Neural cell (in vitro differentiated cells): ENCODE data around the gene LRMDA. TPM values are rescaled to one million over a fixed set of nuclear protein-coding genes. Genes with fewer than 3 reads are reported as not detected.

ENCODE experiments used
- H2AFZ ChIP-seq: fragments of 200-600, 300-800 bp; sonication (generic), shearing (Covaris generic); 2 replicates; pipeline ENCODE4 v1.6.0; 2014; ENCODE audit warnings: low read depth, mild to moderate bottlenecking, antibody characterized with exemption, low read length, moderate library complexity
- H3F3A ChIP-seq: fragments of 200-600 bp; shearing (Covaris generic); 2 replicates; pipeline ENCODE4 v1.6.1; 2016; ENCODE audit warnings: mild to moderate bottlenecking, moderate library complexity, mixed read lengths, antibody characterized with exemption, low read length; ENCODE audit not compliant: insufficient read depth, poor library complexity, severe bottlenecking
- H3K27ac ChIP-seq: fragments of 200-600, 300-800 bp; sonication (generic), shearing (Covaris generic); 2 replicates; pipeline ENCODE4 v1.5.1; 2014; ENCODE audit warnings: mild to moderate bottlenecking, low read length, moderate library complexity
- H3K27me3 ChIP-seq: fragments of 300-800, 200-600 bp; sonication (generic), shearing (Covaris generic); 2 replicates; pipeline ENCODE4 v1.6.0; 2014; ENCODE audit warnings: mild to moderate bottlenecking, low read depth, low read length, moderate library complexity; ENCODE audit not compliant: insufficient read depth
- H3K36me3 ChIP-seq: fragments of 300-800, 200-600 bp; sonication (generic), shearing (Covaris generic); 2 replicates; pipeline ENCODE4 v1.5.1; 2014; ENCODE audit warnings: mild to moderate bottlenecking, antibody characterized with exemption, low read length, moderate library complexity; ENCODE audit not compliant: insufficient read depth
- H3K4me2 ChIP-seq: fragments of 300-800, 200-600 bp; sonication (generic), shearing (Covaris generic); 2 replicates; pipeline ENCODE4 v1.6.0; 2014; ENCODE audit warnings: mild to moderate bottlenecking, low read length
- H3K4me3 ChIP-seq: fragments of 300-800, 200-600 bp; sonication (generic), shearing (Covaris generic); 2 replicates; pipeline ENCODE4 v1.5.1; 2014; ENCODE audit warnings: mild to moderate bottlenecking, low read length, moderate library complexity
- H3K79me2 ChIP-seq: fragments of 200-600 bp; shearing (Covaris generic); replicated peaks from 2 replicates; pipeline ENCODE4 v1.6.0; 2014; ENCODE audit warnings: mild to moderate bottlenecking, low read length, moderate library complexity; ENCODE audit not compliant: insufficient read depth
- H3K9ac ChIP-seq: fragments of 300-800, 200-600 bp; sonication (generic), shearing (Covaris generic); 2 replicates; pipeline ENCODE4 v1.6.1; 2016; ENCODE audit warnings: mild to moderate bottlenecking, low read length, mixed read lengths
- H3K9me2 ChIP-seq: fragments of 200-600 bp; shearing (Covaris generic); 2 replicates; pipeline ENCODE4 v1.6.1; 2016; ENCODE audit warnings: mild to moderate bottlenecking, low read length, mixed read lengths; ENCODE audit not compliant: insufficient read depth
- H3K9me3 ChIP-seq: fragments of 200-600, 300-800 bp; sonication (generic), shearing (Covaris generic); 2 replicates; pipeline ENCODE4 v1.6.1; 2016; ENCODE audit warnings: mild to moderate bottlenecking, mixed run types, low read length, moderate library complexity, mixed read lengths
- H4K20me1 ChIP-seq: fragments of 200-600 bp; shearing (Covaris generic); 2 replicates; pipeline ENCODE4 v1.6.1; 2016; ENCODE audit warnings: mild to moderate bottlenecking, mixed run types; ENCODE audit not compliant: insufficient read depth
- EP300 ChIP-seq: fragments of 450-650 bp; conservative IDR thresholded peaks from 2 replicates; pipeline ENCODE4 v1.6.1; 2014; ENCODE audit warnings: antibody characterized with exemption, mild to moderate bottlenecking, moderate library complexity; ENCODE audit not compliant: poor library complexity, severe bottlenecking
- EZH2 ChIP-seq: fragments of 200-600, 300-800 bp; shearing (Covaris generic), sonication (generic); IDR thresholded peaks from 2 replicates; pipeline ENCODE4 v1.6.1; 2014; ENCODE audit warnings: antibody characterized with exemption, low read length, borderline replicate concordance, mild to moderate bottlenecking; ENCODE audit not compliant: insufficient read depth, poor library complexity, severe bottlenecking
- MXI1 ChIP-seq: fragments of 450-650 bp; conservative IDR thresholded peaks from 2 replicates; pipeline ENCODE4 v1.6.1; 2014; ENCODE audit warnings: antibody characterized with exemption, mild to moderate bottlenecking; ENCODE audit not compliant: poor library complexity, severe bottlenecking
- POLR2AphosphoS5 ChIP-seq: IDR thresholded peaks from 2 replicates; pipeline ENCODE4 v1.6.1; 2012
- RAD21 ChIP-seq: fragments of 450-650 bp; conservative IDR thresholded peaks from 2 replicates; pipeline ENCODE4 v1.6.1; 2014; ENCODE audit warnings: antibody characterized with exemption, mild to moderate bottlenecking, moderate library complexity
- SMC3 ChIP-seq: fragments of 450-650 bp; conservative IDR thresholded peaks from 2 replicates; pipeline ENCODE4 v1.6.1; 2014; ENCODE audit warnings: antibody characterized with exemption, mild to moderate bottlenecking, moderate library complexity; ENCODE audit not compliant: poor library complexity
- TAF1 ChIP-seq: IDR thresholded peaks from 2 replicates; pipeline ENCODE4 v1.6.1; 2012; ENCODE audit warnings: low read depth
- polyA plus RNA-seq: library from polyadenylated mRNA; depleted of rRNA; stranded (reverse); fragments of >200 nt; gene quantifications from 2 replicates; pipeline ENCODE4 v1.2.3, GENCODE V29; 2014
- TF ChIP-seq, protein P1 (sequence below): IDR thresholded peaks from 2 replicates; pipeline ENCODE4 v1.6.1; 2012; ENCODE audit warnings: borderline replicate concordance
- TF ChIP-seq, protein P2 (sequence below): fragments of 450-650 bp; IDR thresholded peaks from 2 replicates; pipeline ENCODE4 v1.5.1; 2014; ENCODE audit warnings: antibody characterized with exemption, mild to moderate bottlenecking, moderate library complexity; ENCODE audit not compliant: poor library complexity, severe bottlenecking

Gene LRMDA
- polyA plus RNA-seq, 1 donor from 2014 or later, result 5.6 TPM

DNA sequence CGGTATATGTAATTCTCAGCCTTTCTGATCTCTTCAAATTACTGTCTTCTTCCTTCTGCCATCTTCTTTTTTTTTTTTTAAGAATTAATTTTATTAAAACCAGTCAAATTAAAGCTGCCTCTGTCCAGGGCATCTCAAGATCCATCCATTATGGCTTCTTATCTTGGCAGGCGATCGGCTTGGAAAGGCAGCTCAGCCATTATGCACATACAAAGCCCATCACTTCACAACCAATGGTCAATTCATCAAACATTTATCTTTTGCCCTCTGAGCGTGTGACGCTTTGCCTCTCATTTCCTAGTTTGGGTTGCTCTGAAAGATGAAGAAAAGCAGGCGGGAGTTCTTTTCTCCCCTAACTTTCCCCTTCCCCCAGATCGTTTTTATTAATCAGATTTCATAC lies 591.6 kb downstream of the LRMDA start:
- no peaks in the 10 kb centered on the region for H3K9me2 ChIP-seq

DNA sequence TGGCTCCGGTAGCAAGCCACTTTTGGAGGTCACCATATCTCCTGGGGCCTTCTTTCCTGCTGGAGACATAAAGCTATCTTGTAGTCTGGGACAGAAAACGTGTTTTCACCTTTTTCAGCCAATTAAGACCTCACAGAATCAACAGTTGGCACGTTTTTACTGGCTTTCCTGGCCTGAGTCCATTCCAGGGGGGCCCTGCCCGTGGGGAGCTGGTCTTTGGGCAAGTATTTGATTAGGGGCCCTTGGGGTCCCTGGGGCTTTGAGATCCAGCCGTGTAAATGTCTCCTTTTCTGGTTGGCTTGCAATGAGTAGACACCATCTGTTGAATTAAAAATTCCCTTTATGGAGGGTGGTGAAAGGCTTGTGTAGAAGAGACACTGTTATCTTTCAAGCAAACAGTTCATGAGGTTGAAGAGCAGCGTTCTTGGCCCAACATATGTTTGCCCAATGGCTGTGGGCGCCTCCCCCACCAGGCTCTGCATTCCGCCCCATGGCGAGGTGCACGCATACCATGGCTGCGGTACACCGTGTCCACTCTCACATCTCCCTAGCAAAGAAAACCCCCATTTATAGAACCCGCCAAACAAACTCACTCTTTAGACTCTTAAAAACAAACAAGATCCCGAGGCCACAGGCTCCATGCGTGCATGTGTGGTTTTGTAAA lies 593.2 kb downstream of the LRMDA start:
- no peak overlapping the region for H3K27ac ChIP-seq
- H3K36me3 ChIP-seq, result no peaks in the 10 kb centered on the region
- H3K9me3 ChIP-seq, result no peaks in the 10 kb centered on the region
- no peaks in the 10 kb centered on the region for H3F3A ChIP-seq
- H3K4me3 ChIP-seq, result no peak overlapping the region
- H4K20me1 ChIP-seq, result no peaks in the 10 kb centered on the region
- H3K79me2 ChIP-seq, result no peaks in the 10 kb centered on the region
- H3K9me2 ChIP-seq, result no peaks in the 10 kb centered on the region
- TF ChIP-seq RAD21, result no peak
- no peak for TF ChIP-seq POLR2AphosphoS5
- TF ChIP-seq MXI1, result no peak
- TF ChIP-seq SMC3, result no peak
- TF ChIP-seq, protein P1, sequence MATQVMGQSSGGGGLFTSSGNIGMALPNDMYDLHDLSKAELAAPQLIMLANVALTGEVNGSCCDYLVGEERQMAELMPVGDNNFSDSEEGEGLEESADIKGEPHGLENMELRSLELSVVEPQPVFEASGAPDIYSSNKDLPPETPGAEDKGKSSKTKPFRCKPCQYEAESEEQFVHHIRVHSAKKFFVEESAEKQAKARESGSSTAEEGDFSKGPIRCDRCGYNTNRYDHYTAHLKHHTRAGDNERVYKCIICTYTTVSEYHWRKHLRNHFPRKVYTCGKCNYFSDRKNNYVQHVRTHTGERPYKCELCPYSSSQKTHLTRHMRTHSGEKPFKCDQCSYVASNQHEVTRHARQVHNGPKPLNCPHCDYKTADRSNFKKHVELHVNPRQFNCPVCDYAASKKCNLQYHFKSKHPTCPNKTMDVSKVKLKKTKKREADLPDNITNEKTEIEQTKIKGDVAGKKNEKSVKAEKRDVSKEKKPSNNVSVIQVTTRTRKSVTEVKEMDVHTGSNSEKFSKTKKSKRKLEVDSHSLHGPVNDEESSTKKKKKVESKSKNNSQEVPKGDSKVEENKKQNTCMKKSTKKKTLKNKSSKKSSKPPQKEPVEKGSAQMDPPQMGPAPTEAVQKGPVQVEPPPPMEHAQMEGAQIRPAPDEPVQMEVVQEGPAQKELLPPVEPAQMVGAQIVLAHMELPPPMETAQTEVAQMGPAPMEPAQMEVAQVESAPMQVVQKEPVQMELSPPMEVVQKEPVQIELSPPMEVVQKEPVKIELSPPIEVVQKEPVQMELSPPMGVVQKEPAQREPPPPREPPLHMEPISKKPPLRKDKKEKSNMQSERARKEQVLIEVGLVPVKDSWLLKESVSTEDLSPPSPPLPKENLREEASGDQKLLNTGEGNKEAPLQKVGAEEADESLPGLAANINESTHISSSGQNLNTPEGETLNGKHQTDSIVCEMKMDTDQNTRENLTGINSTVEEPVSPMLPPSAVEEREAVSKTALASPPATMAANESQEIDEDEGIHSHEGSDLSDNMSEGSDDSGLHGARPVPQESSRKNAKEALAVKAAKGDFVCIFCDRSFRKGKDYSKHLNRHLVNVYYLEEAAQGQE, result no peak
- no peak for TF ChIP-seq TAF1
- TF ChIP-seq EP300, result no peak
- TF ChIP-seq, protein P2, sequence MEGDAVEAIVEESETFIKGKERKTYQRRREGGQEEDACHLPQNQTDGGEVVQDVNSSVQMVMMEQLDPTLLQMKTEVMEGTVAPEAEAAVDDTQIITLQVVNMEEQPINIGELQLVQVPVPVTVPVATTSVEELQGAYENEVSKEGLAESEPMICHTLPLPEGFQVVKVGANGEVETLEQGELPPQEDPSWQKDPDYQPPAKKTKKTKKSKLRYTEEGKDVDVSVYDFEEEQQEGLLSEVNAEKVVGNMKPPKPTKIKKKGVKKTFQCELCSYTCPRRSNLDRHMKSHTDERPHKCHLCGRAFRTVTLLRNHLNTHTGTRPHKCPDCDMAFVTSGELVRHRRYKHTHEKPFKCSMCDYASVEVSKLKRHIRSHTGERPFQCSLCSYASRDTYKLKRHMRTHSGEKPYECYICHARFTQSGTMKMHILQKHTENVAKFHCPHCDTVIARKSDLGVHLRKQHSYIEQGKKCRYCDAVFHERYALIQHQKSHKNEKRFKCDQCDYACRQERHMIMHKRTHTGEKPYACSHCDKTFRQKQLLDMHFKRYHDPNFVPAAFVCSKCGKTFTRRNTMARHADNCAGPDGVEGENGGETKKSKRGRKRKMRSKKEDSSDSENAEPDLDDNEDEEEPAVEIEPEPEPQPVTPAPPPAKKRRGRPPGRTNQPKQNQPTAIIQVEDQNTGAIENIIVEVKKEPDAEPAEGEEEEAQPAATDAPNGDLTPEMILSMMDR, result no peak
- TF ChIP-seq EZH2, result no peak
- H3K9ac ChIP-seq, result no peak overlapping the region
- no peak overlapping the region for H3K4me2 ChIP-seq
- no peak overlapping the region for H2AFZ ChIP-seq
- H3K27me3 ChIP-seq, result no peaks in the 10 kb centered on the region

More for the DNA sequence above, 591.6 kb downstream of the LRMDA start:
- Histone ChIP-seq H3F3A (no peaks in the 10 kb centered on the region), H2AFZ (no peak overlapping the region), H3K27ac (no peak overlapping the region), H3K9ac (no peak overlapping the region), H3K4me2 (no peak overlapping the region), H3K9me3 (no peaks in the 10 kb centered on the region), H3K4me3 (no peak overlapping the region), H3K36me3 (no peaks in the 10 kb centered on the region), H4K20me1 (no peaks in the 10 kb centered on the region), H3K27me3 (no peaks in the 10 kb centered on the region), H3K79me2 (no peaks in the 10 kb centered on the region)
- no peak for TF ChIP-seq TAF1
- TF ChIP-seq, protein P2, result no peak
- TF ChIP-seq POLR2AphosphoS5, result no peak
- TF ChIP-seq, protein P1, result no peak
- TF ChIP-seq MXI1, result no peak
- no peak for TF ChIP-seq RAD21
- no peak for TF ChIP-seq EZH2
